Thyroid gland (tissue), 4 donors: ENCODE data around the gene RNASEH1. TPM values are rescaled to one million over a fixed set of nuclear protein-coding genes. Genes with fewer than 3 reads are reported as not detected.
A peak's percentile ranks its signal among the peaks of the same experiment; 100 is the strongest.
"Not testable (repeated sequence)": the region's sequence is repeated elsewhere in the genome, so short reads cannot be mapped to it uniquely, and the experiment has no call there.

Experiments
- DNase-seq, 2 donors: peaks; one replicate each; pipeline ENCODE4 v3.0.0-alpha.2; 2019
- H3K27ac ChIP-seq, 3 donors: fragments of 200-600 bp; sonication (generic); 1 replicate in 2 of 3; 2 replicates in 1 of 3; pipeline ENCODE4 v1.5.1; 2016 to 2019; ENCODE audit warnings: mild to moderate bottlenecking in 1 of 3, moderate library complexity in 1 of 3
- H3K27me3 ChIP-seq: fragments of 200-600 bp; sonication (generic); one replicate; pipeline ENCODE4 v1.5.1; 2019
- H3K36me3 ChIP-seq, 2 donors: fragments of 200-600 bp; sonication (generic); one replicate each; pipeline ENCODE4 v1.5.1; 2016 to 2019
- H3K4me1 ChIP-seq, 2 donors: fragments of 200-600 bp; sonication (generic); one replicate each; pipeline ENCODE4 v1.5.1; 2017 to 2019
- H3K4me3 ChIP-seq, 3 donors: fragments of 200-600 bp; sonication (generic); replicated peaks in 1 of 3; 1 replicate in 2 of 3; 2 replicates in 1 of 3; pipeline ENCODE4 v1.5.1; 2016; ENCODE audit warnings: mild to moderate bottlenecking in 1 of 3
- H3K9me3 ChIP-seq: fragments of 200-600 bp; sonication (generic); one replicate; pipeline ENCODE4 v1.5.1; 2017
- POLR2A ChIP-seq, 2 donors: fragments of 450-650 bp; IDR thresholded peaks; one replicate each; pipeline ENCODE4 v1.6.1; 2017; ENCODE audit warnings: antibody characterized with exemption in 2 of 2, mild to moderate bottlenecking in 2 of 2, moderate library complexity in 1 of 2
- WGBS, 2 donors: methylation state at CpG; one replicate each; pipeline ENCODE4 v1.1.5; 2017; 5-methylcytosine and 5-hydroxymethylcytosine counted together
- intact Hi-C: fragments of 100-400 bp; cut with DNase I; formaldehyde crosslinking; loops from one replicate; pipeline ENCODE4 v1.15.1; 2023
- total RNA-seq, 4 donors: library from RNA; depleted of rRNA; stranded (reverse); fragments of >200 nt; gene quantifications; one replicate each; pipeline ENCODE4 v1.2.3, GENCODE V29; 2016
- TF ChIP-seq, protein P1 (sequence below), 6 experiments: fragments of 200-600 bp in 3 of 6; fragments of 450-650 bp in 3 of 6; sonication (generic) in 3 of 6; IDR thresholded peaks; one replicate each; pipeline ENCODE4 v1.5.1; 2016 to 2019; ENCODE audit warnings: antibody characterized with exemption in 6 of 6, mild to moderate bottlenecking in 2 of 6, inconsistent platforms in 1 of 6, moderate library complexity in 1 of 6

RNASEH1 gene
- total RNA-seq, 4 donors from 2014 or later, result 13.3 to 23.1 (median 19.2) TPM

DNA sequence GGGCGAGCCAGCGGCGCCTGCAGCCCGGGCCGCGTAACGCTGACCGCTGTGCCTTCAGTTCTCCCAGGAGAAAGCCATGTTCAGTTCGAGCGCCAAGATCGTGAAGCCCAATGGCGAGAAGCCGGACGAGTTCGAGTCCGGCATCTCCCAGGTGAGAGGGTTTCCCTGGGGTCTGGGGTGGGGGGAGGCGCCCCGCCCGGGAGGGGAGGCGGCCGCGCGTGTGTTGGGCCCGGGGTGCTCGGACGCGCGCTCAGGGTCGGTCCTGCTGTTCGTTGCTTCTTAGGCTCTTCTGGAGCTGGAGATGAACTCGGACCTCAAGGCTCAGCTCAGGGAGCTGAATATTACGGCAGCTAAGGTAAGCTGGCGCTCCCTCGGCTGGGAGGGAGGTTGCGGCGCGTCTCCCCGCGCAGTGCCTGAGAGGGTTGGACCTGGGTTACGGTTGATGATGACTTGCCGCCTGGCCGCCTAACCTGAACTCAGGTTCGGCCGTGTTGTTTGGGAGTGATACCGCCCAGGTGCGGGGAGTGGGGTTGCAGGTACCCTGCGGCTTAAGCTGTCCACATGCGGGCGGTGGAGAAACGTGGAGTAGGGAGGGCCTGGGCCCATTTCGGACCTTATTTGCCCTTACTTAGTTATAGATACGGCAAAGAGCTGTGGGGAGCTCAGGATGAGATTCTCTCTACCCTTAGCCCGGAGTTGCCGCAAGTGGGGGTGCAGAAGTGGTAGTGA lies 17.6 kb upstream of the RNASEH1 start:
- Histone ChIP-seq H3K4me1 (peaks cover 24 to 25% of the 10 kb centered on the region in 2 donors), H3K36me3 (peaks cover 22 to 40% of the 10 kb centered on the region in 2 donors), H3K27ac (peak overlapping the region; percentile 85 to 91 (median 89)), H3K4me3 (peak overlapping the region; percentile 73 to 82 (median 78)), H3K27me3 (no peaks in the 10 kb centered on the region), H3K9me3 (no peaks in the 10 kb centered on the region)
- TF ChIP-seq, protein P1, sequence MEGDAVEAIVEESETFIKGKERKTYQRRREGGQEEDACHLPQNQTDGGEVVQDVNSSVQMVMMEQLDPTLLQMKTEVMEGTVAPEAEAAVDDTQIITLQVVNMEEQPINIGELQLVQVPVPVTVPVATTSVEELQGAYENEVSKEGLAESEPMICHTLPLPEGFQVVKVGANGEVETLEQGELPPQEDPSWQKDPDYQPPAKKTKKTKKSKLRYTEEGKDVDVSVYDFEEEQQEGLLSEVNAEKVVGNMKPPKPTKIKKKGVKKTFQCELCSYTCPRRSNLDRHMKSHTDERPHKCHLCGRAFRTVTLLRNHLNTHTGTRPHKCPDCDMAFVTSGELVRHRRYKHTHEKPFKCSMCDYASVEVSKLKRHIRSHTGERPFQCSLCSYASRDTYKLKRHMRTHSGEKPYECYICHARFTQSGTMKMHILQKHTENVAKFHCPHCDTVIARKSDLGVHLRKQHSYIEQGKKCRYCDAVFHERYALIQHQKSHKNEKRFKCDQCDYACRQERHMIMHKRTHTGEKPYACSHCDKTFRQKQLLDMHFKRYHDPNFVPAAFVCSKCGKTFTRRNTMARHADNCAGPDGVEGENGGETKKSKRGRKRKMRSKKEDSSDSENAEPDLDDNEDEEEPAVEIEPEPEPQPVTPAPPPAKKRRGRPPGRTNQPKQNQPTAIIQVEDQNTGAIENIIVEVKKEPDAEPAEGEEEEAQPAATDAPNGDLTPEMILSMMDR (IDR thresholded peaks at IDR 0.05), result no peak
- no peak for TF ChIP-seq POLR2A (IDR thresholded peaks at IDR 0.05)
- intact Hi-C loops, result no loop called here
- peak; percentile 15 for DNase-seq
- WGBS, 2 donors, result 2 to 3% methylated on average over 46 to 48 of the region's 54 CpGs

DNA sequence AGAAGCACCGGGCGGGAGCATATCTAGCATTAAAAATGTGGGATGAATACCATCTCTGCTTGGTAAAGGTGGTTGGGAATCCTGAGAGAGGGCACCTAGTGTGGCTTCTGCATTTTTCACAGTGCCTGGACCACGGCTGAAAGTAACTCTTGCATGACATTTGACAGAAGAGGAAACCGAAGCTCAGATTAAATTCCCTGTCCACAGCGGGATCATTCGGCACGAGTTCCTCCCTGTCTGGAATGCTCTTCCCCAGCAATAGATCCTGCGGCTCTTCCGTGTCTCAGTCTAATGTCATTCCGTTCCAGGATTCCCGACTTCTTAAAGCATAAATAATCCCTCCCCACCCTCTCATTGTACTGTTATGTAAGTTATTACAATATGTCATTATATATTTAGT lies 16.0 kb upstream of the RNASEH1 start:
- intact Hi-C loops, result no loop called here
- Histone ChIP-seq H3K27me3 (no peaks in the 10 kb centered on the region), H3K4me3 (no peak overlapping the region), H3K9me3 (no peaks in the 10 kb centered on the region), H3K36me3 (peaks cover 7 to 25% of the 10 kb centered on the region in 2 donors), H3K4me1 (peaks cover 24 to 25% of the 10 kb centered on the region in 2 donors), H3K27ac (no peak overlapping the region)
- 95% methylated on average over 11 of the region's 11 CpGs for WGBS, 2 donors
- no peak for DNase-seq
- TF ChIP-seq, protein P1 (IDR thresholded peaks at IDR 0.05), result no peak
- TF ChIP-seq POLR2A (IDR thresholded peaks at IDR 0.05), result no peak

- TF ChIP-seq POLR2A (IDR thresholded peaks at IDR 0.05), result no peak
- TF ChIP-seq, protein P1 (IDR thresholded peaks at IDR 0.05), result no peak
- H3K36me3 ChIP-seq, result peaks cover 0 to 12% of the 10 kb centered on the region in 2 donors
- H3K27ac ChIP-seq, result no peak overlapping the region
- no peak for DNase-seq
- H3K4me3 ChIP-seq, result no peak overlapping the region
- H3K4me1 ChIP-seq, result peaks cover 12% of the 10 kb centered on the region in 2 donors
- 75 to 85% methylated on average over 2 of the region's 2 CpGs for WGBS, 2 donors
- intact Hi-C loops, result no loop called here
- no peaks in the 10 kb centered on the region for H3K27me3 ChIP-seq
- H3K9me3 ChIP-seq, result no peaks in the 10 kb centered on the region
Measured at GRCh38 chr2:3572620-3573019, 14.5 kb upstream of the RNASEH1 start.

DNA sequence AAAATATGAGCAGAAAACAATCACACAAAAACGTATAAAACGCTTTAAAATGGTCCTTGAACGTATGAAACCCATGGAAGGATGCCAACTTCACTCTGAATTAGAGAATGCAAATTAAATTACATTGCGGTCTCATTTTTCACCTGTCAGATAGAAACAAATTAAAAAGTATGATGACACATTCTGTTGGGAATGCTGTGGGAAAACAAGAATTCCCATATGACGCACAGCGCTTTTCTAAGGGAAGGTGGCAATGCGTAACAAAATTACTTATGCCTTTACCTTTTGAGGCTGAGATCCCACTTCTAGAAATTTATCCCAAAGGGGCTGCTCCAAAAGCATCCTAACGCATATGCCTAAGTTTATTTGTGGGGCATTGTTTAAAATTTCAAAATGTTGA lies 13.2 kb upstream of the RNASEH1 start:
- intact Hi-C loops, result no loop called here
- 87% methylated on average over 8 of the region's 8 CpGs for WGBS, 2 donors
- Histone ChIP-seq H3K27me3 (no peaks in the 10 kb centered on the region), H3K4me1 (peaks cover 6 to 11% of the 10 kb centered on the region in 2 donors), H3K9me3 (no peaks in the 10 kb centered on the region), H3K27ac (no peak overlapping the region), H3K36me3 (no peaks in the 10 kb centered on the region), H3K4me3 (no peak overlapping the region)
- no peak for TF ChIP-seq POLR2A (IDR thresholded peaks at IDR 0.05)
- TF ChIP-seq, protein P1 (IDR thresholded peaks at IDR 0.05), result no peak
- DNase-seq, result no peak

- peak; percentile 67 to 80 for DNase-seq
- H3K9me3 ChIP-seq, H3K27me3 ChIP-seq, H3K4me1 ChIP-seq, H3K4me3 ChIP-seq, intact Hi-C loops, H3K36me3 ChIP-seq: not testable (repeated sequence)
- H3K27ac ChIP-seq, result peak overlapping the region in 1 of 3 donors; percentile 52
- WGBS, 2 donors, result 50 to 53% methylated on average over 12 to 15 of the region's 23 CpGs
Measured at GRCh38 chr2:3569656-3570055, 11.5 kb upstream of the RNASEH1 start.
